ENCODE data around the gene CRHR1. TPM values are rescaled to one million over a fixed set of nuclear protein-coding genes. Genes with fewer than 3 reads are reported as not detected.

Gene CRHR1
- polyA plus RNA-seq, 10 donors = 0.21 to 0.66 (median 0.26) TPM; not detected in 5

DNA sequence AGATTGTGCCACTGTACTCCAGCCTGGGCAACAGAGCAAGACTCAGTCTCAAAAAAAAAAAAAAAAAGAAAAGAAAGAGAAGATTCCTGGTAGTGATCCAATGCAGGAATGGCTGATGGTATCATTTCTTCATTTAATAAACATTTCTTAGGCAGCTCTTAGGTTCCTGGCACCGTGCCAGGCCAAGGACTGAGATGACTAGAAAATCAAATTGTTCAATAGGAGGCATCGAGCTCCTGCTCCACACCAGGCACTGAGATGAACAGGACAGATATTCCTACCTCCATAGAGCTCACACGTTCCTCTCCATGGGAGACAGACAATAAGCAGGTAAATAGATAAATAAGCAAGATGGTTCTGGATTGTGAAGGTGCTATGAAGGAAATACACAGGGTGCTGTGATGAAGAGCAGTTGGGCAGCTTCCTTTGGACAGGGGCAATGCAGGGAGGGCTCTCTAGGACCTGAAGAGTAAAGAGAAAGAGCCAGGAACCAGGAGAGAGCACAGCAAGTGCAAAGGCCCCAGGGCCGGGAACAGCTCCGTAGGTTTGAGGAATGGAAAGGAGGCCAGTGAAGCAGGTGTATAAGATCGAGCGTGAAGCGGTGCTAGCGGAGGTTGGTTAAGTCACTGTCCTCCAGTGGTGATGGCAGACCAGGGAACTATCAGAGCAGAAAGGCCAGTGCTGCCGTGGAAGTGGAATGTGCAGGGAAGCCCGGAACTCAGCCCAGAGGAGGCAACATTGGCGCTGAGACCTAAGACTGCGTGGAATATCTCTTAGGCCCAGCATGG, 26.5 kb upstream of the CRHR1 start:
- DNase-seq = no peak

DNA sequence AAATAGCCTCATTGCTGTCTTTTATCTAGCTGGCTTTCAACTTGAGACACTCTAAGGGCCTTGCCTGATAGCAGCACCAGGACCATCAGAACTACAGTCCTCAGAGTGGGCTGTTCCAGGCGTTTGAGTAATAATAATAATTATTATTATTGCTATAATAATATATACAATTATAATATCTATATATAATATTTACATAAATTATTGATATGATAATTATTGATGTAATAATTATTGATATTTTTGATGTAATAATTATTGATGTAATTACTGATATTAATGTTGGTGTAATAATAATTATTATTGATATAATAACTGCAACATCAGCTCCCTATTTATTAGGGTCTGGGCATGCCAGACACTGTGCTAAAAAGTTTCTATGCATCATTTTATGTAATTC, 25.6 kb upstream of the CRHR1 start:
- no peak for DNase-seq

DNA sequence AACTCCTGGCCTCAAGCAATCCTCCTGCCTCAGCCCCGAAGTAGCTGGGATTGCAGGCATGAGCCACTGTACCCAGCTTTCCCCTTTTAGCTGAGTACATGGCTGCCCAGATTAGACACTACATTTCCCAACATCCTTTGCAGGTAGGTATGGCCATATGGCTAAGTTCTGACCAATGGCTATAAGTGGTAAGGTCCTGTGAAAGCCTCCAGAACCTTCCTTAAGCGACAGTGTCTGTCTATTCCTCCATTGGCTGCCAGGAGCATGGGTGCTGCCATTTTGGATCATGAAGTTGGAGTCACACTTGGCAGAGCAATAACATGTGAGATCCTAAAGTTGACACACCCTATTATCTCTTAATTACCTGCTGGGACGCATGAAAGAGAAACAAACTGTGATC, 24.4 kb upstream of the CRHR1 start:
- no peak for DNase-seq

DNA sequence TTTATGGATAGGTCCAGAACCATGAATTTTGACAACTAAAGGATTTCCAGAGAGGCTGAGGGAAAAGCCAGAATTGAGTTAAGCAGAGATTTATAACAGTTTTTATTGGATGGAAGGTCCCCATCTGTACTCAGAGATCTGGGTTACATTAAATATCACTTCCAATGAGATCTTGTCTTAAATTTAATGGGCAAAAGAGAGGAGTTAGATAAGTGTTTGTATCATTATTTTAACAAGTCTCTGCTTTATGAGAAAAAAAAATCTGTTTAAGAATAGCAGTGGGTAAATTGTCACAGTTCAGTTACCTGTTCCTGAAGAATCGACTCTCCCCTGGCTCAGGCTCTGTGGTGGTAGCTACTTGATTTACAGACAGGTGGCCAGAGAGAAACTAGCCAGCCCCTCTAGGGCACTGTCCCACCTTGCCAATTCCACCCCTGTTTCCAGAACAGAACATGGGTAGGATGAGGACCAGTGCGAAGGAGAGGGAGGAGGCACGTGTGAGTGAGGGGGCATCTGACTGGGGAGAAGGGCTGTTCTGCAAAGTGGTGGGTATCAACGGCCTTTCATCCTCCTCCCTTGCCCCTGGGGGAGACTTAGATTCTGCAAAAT, 22.1 kb upstream of the CRHR1 start:
- no peak for DNase-seq

DNA sequence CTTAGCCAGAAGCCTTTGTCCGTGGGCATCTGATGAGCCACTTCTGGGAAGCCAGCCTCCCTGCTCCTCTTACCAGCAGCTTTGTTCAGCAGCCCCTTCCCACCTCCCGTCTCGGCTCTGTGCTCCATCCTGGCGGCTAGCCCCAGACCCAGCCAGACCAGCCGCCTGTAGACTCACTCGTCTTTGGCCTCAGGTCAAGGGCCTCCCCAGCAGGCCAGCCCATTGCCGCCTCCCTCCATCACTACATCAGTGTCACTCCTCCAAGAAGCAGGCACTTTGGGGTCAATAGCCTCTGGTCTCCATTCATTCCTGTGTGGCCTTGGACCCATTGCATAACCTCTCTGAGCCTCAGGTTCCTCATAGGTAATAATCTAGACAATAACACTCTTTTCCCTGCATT, 20.9 kb upstream of the CRHR1 start:
- DNase-seq = no peak

DNA sequence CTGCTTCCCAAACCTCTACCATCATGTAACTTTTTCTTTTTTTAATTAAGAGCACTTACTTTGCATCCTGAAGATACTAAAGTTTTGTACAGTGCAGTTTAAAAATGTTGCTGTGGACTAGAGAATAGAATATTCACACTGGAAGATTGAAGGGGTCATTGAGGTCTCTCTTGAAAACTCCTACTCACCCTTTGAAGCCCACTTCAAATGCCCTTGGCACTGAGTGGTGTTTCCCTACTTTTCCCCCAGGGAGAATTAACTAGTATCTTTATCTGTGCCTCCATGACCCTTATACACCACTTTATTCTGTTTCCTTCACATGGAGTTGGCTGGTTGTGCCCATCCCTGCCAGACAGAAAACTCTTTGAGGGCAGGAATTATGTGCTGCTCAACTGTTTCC, 19.6 kb upstream of the CRHR1 start:
- DNase-seq = no peak

DNA sequence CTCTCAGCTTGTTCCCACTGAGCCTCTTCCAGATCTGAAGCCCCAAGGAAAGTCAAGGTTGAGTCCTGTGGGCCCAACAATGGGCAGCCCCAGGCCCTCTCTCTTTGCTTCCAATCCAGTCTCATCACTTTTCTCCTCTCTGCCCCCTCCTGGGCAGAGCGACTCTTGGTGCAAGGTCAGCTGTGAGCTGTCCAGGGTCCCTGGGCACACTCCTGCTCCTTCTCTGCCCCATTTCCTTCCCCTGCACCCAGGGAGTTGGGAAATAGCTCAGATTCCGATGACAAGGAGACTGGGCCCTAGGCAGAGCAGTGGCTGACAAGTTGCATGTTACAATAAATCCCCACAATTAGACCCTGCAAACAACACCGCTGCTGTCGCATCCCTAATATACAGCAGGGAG, 16.1 kb upstream of the CRHR1 start:
- DNase-seq = no peak

DNA sequence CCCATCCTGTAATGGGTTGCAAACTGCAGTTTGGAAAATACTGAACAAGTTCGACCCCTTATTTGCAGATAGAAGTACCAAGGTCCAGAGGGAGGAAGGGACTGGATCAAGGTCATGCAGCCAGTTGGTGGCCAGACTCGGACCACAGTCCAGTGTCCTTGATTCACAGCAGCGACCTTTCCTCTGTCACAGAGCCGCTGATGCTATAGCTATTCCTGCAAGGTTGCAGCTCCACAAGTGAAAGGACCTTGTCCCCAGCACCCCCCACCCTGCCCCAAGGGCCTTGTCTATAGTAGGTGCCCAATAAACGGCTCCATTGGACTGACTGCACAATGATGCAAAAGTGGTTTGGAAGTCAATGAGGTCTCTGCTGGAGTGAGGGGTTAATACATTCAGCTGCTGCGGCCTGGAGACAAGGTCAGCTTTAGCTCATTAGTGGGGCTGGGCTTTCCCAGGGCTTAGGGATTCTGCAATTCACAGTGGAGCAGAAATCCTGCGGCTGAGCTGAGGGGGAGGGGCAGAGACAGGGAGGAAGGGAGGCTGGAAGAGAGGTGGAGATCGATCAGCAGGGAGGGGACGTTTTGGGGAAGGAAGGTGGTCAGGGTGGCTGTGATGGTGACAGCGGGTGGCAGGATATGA, 13.4 kb upstream of the CRHR1 start:
- no peak for DNase-seq

DNA sequence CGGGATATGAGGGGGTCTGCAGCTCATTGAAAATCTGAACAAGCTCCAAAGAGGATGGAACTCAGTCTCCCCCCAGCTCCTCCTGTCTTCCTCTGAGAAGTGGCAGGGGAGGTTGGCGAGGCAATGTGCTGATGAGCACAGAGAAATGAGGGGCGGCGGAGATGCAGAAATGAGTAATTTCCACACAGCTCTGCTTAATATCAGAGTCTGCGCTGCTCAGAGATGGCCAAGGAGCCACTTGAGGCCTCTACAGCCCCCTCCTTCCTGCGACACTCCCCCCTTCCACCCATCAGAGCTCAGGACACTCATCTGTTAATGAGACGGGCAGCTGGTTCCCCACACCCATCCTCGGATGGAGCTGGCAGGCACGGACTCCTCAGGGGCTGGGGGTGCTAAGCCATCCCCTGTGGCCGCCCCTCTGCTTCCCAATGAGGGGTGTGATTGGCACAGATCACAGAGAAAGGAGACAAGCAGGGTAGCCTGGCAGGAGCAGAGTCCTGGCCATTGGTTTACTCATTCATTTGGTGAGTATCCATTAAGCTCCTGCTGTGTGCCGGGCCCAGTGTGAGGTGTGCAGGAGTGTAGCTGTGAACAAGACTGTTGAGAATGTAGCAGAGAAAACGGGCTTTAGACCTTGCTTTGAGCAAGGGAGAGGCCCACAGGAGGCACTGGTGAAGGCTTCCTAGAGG, 12.7 kb upstream of the CRHR1 start:
- peak in 1 of 3 donors; percentile 56 for DNase-seq

DNA sequence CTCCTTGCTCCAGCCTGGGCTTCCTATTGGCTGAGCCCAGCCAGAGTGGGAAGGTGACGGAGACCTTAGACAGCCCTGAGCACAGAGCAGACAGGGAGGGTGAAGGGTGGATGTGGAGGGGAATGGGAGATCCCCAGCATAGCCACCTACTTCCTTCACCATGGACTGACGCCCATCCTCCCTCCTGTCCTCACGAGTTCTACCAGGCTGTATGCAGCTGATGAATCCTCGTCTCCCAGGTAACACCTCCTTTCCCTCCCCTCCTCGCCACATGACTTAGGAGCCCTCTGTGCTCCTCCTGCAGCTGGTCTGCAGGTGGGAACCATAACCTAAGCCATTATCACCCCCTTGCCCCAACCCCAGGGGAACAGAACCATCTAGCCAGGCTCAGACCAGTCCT, 9.0 kb upstream of the CRHR1 start:
- DNase-seq = no peak

DNA sequence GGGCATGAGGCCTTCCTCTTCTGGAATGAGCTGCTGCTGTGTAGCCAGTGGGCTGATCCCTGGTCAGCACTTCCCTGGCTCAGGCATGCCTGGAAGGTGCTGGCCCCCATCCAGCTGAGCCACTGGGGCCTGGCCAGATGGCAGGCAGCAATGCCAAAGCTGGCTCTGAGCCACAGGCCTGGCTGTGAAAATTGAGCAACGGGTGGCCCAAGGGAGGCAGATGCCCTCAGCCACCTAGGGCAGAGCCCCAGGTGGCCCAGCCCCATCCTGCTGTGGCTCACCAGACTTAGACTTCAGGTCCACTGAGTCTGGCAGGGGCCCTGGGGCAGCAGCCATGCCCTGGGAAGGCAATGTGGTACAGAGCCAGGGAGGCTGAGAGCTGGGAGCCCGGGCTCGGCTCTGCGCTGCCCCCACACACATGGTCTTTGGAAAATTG, 8.5 kb upstream of the CRHR1 start:
- no peak for DNase-seq

DNA sequence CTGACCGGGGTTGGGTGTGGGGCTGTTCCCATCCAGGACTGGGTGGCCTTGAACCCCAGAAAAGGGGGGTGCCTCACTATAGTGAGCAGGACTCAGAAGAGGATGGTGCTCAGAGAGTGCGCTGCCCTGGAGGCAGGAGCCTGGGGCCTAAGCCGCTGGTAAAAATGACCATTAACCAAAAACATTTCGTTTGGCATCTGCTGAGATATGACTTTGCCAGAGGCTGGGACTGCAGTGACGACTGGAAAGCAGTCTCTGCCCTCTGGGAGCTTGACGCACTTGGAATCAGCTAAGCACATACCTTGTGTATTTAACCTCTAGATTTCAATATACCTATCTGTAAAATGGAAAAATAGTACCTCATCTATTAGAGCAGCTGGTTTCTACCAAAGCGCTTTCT, 7.2 kb upstream of the CRHR1 start:
- no peak for DNase-seq

DNA sequence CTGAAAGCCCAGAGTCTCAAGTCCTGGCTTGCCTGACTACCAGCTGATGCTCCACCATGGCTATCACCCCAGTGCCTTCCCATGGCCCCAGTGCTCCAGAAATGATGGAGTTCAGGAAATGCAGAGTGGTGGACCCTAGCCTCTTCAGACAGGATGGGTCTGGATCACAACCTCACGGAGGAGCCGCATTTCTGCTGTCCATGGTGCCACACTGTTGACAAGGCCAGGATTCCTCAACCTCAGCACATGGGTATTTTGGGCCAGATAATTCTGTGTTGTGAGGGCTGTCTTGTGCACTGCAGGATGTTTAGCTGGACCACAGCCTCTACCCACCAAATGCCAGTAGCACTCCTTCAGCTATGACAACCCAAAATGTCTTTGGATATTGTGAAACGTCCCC, 6.7 kb upstream of the CRHR1 start:
- no peak for DNase-seq

DNA sequence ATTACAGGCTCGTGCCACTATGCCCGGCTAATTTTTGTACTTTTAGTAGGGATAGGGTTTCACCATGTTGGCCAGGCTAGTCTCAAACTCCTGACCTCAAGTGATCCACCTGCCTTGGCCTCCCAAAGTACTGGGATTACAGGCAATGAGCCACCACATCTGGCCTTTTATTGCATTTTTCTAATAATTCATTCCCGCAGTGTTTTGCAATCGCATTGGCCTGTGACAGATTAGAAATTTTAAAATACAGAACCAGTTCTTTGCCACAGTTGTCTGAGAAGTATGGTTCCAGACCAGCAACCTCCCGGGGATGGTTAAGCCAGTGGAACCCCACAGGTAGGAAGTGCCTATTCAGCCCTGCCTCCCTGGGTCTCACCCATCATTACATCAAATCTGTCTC, 3.2 kb upstream of the CRHR1 start:
- DNase-seq = peak in 1 of 3 donors; percentile 30

DNA sequence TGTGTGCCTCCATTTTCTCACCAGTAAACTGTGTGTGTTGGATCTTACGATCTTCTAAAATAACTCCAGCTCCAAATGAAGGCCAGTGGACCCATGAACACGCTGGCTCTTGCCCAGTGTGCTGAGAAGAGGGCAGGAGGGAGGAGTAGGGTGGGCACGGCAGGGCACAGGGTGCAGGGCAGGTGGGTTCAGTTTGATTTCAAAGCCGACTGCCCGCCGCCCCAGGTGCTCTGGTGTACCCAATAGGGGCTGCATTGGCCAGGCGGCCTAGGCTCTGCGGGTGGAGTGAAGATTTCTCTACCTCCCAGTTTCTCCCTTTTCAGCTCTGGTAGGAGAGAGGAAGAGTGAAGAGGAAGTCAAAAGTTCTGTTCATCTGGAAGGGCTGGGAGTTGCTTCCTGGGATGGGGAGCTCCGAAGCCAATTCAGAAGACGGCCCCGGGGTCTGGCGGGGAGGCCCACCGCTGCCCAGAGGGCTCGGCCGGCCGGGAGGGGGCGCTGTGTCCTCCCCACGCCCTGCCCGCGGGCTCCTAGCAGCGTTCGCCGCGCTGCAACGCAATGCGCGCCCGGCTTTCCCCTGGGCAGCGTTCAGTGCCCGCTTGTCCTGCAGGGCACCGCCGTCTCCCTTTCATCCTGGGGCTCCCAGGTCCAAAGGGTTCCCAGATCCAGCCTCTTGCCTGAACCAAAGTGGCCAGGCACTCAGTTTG, 1.1 kb upstream of the CRHR1 start:
- peak in 1 of 3 donors; percentile 52 for DNase-seq

DNA sequence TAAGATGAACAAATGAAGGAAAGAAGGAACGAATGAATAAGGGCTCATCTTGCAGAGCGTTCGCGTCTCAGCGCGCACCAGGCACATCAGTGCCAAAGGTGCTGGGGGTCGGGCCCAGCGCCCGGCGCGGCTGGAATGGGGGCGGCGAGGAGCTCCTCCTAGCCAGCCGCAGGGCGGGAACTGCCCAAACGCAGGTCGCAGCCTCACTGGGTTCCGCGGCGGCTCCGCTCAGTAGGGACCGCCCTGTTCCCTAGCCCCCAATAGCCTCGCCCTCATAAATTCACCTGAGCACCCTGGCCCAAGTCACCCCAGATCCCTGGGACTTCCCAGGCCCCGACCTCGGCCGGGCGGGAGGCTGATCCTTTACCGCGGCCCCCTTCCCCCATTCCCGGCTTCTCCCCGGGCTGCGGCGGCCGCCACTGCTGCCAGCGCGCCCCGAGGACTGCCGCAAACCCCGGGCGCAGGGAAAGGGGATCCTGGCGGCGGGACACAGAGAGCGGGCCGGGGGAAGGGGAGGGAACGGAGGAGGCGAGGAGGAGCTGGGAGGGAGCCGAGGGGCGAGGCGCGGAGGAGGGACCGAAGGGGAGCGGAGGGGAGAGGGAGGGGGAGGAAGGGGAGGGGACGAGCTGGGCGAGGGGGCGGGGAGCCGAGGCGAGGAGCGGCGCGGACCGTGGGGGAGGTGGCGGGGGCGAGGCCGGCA, 377 bp upstream of the CRHR1 start:
- peak in 2 of 3 donors; percentile 53 to 72 for DNase-seq

DNA sequence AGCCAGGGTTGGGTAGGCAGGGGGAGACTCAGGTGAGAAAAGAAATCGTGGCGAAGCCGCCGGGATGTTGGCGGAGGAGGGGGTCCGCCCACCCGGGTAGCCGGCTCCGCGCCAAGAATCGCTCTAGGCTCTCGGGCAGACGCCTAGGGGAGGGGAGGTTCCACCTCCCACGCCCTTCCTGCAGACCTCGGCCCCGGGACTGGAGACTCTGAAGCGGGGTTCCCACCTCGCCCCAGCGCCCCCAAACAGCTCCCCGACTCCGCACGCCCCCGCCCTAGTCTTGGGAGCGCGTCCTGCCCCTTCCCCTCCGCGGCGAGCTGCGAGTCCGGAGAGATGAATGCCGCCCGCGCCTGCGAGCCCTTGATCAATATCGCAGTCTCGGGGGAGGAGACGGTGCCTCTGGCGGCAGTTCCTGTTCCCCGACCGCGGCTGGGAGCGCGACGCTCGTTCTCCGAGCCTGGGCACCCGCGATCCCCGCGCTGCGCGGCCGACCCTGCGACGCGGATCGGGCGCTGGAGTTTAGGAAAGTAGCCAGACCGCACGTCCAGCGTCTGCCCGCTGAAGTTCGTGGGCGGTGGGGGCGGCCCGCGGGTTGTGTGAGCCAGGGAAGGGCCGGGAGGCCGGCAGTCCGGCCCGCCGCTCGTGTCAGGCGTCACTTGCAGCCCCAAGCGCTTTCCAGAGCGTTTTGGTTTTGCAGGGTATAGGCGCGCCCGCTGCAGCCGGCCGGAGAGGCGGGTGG, 790 bp downstream of the CRHR1 start:
- peak in 1 of 3 donors; percentile 44 for DNase-seq

DNA sequence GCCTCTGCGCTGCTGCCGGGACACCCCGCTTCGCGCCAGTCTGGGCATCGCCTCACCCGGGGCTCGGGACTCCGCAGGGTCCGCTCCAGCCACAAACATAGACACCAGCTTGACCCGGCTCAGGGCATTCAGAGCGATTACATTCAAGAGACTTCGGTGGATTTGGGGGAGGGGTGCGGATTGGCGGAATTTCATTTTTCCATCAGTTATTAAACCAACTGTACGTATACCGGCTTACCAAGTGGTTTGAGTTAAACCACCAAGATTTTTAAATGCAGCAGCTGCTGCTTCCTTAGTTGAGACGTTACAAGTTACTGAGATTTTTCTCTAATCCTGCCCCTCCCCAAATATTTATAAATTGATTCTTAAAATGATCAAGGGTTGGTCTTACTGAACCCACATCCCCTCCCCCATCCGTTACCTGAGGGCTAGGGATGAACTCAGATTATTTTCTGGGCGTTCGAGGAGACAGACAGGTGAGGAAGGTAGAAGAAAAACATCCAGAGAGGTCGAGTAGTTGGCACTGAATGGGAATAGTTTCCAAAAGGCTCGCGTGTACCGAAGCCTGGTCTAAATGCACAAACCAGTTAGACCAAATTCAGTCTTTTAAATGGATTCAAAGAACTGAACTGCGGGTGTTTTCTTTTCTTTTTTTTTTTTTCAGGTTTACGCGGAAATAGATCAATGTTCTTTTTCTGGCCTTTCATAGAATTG, 1.5 kb downstream of the CRHR1 start:
- no peak for DNase-seq

DNA sequence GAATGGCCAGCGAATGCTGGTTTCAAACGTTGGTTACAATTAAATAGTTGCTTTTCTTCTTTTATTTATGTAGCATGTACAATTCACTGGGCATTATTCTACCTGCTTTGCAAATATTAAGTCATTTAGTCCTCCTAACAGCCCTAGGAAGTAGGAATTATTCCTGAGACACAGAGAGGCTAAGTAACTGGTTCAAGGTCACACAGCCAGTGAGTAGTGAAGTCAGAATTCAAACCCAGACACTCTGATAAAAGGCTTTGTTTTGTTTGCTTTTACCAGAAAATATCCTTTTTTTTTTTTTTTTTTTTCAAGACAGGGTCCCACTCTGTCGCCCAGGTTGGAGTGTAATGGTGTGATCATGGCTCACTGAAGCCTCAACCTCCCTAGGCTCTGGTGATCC, 2.2 kb downstream of the CRHR1 start:
- no peak for DNase-seq

DNA sequence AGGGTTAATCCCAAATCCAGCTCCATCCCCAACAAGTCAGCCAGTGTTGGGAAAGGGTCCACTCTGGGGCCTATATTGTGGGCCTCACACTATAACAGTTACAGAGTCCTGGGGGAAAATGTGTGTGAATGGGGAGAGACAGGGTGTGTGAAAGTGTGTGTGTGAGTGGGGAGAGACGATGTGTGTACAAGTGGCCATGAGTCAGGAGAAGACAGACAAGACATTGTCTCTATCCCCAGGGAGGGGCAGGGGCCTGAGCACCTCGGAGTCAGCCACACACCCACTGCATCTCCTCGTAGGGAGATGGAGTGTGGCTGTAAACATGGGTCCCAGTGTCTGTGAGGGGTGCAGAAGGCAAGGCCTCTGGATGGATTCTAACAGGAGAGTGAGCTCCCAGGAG, 2.9 kb downstream of the CRHR1 start:
- no peak for DNase-seq
